Naive thymus-derived CD8-positive, alpha-beta T cell (primary cell): Measurements from ENCODE around the gene PHKG2. TPM values are rescaled to one million over a fixed set of nuclear protein-coding genes. Genes with fewer than 3 reads are reported as not detected.

ENCODE experiments used
- ATAC-seq, 2 donors: fragments of 150-1000 bp; cut with Tn5 transposase in 1 of 2; sonication (Bioruptor Pico), chemical (Tn5 transposase) in 1 of 2; 1 replicate in 1 of 2; 2 replicates in 1 of 2; pipeline ENCODE4 v1.10.0; 2021; ENCODE audit warnings: mild to moderate bottlenecking in 2 of 2, moderate library complexity in 2 of 2
- POLR2A ChIA-PET: fragments of 350-600 bp; sonication (Branson Sonifier 250); formaldehyde crosslinking; loops from one replicate; lab custom pipeline; 2021; ENCODE audit warnings: antibody characterized with exemption; lab: Charles Lee
- DNase-seq, 10 donors: peaks; one replicate each; pipeline versions ENCODE4 v3.0.0 to v3.0.0-alpha.2; 2020 to 2022
- H3K27ac Mint-ChIP-seq, 10 donors: one replicate each; pipeline ENCODE4 v1.8.0; 2020 to 2022; ENCODE audit warnings: mild to moderate bottlenecking in 10 of 10, mixed read lengths in 10 of 10, moderate library complexity in 4 of 10, inconsistent platforms in 1 of 10
- H3K27me3 Mint-ChIP-seq, 5 donors: one replicate each; pipeline ENCODE4 v1.8.0; 2021 to 2022; ENCODE audit warnings: mixed read lengths in 5 of 5
- H3K36me3 Mint-ChIP-seq, 3 donors: one replicate each; pipeline ENCODE4 v1.8.0; 2020 to 2022; ENCODE audit warnings: mixed read lengths in 3 of 3, mild to moderate bottlenecking in 2 of 3, inconsistent platforms in 1 of 3
- H3K4me1 Mint-ChIP-seq, 4 donors: one replicate each; pipeline ENCODE4 v1.8.0; 2021 to 2022; ENCODE audit warnings: mixed read lengths in 4 of 4
- H3K4me3 Mint-ChIP-seq, 10 donors: one replicate each; pipeline ENCODE4 v1.8.0; 2020 to 2022; ENCODE audit warnings: mild to moderate bottlenecking in 10 of 10, mixed read lengths in 10 of 10, moderate library complexity in 6 of 10, inconsistent platforms in 1 of 10
- H3K9me3 Mint-ChIP-seq, 9 donors: one replicate each; pipeline ENCODE4 v1.8.0; 2020 to 2022; ENCODE audit warnings: mixed read lengths in 9 of 9, mild to moderate bottlenecking in 3 of 9, inconsistent platforms in 1 of 9, moderate library complexity in 1 of 9
- polyA plus RNA-seq, 3 donors: library from polyadenylated mRNA; unstranded; fragments of 300-500 nt; fragmentation: Illumina TruSeq; gene quantifications; one replicate each; pipeline ENCODE4 v1.2.3, GENCODE V29; 2021
- total RNA-seq, 8 experiments: library from RNA in 2 of 8; stranded (reverse) in 2 of 8; gene quantifications; one replicate each; pipeline ENCODE4 v1.2.3 and lab custom pipeline; 2021 to 2026

Gene PHKG2
- total and polyA plus RNA-seq, 5 experiments from 2014 or later = 39.7 to 53.7 (median 43.1) TPM

GRCh38 chr16:30715750-30716445 lies 32.3 kb upstream of the PHKG2 start:
- peak overlapping the region; percentile 5 to 82 (median 67) for H3K4me3 Mint-ChIP-seq
- POLR2A ChIA-PET = no interaction called here
- H3K27ac Mint-ChIP-seq = peak overlapping the region; percentile 83 to 99 (median 93)
- H3K27me3 Mint-ChIP-seq = no peaks in the 10 kb centered on the region
- DNase-seq (peak in 9 of 10 donors; percentile 9 to 71 (median 35)), ATAC-seq (peak; percentile 93 to 98)
- H3K36me3 Mint-ChIP-seq = peaks cover 28 to 94% (median 49%) of the 10 kb centered on the region in 3 donors
- peaks cover 29 to 39% (median 34%) of the 10 kb centered on the region in 4 donors for H3K4me1 Mint-ChIP-seq
- H3K9me3 Mint-ChIP-seq = no peaks in the 10 kb centered on the region

- no peaks in the 10 kb centered on the region for H3K27me3 Mint-ChIP-seq
- peak overlapping the region in 3 of 10 donors; percentile 28 to 84 (median 54) for H3K27ac Mint-ChIP-seq
- H3K4me3 Mint-ChIP-seq = no peak overlapping the region
- no peaks in the 10 kb centered on the region for H3K9me3 Mint-ChIP-seq
- DNase-seq (no peak), ATAC-seq (no peak)
- peaks cover 11 to 97% (median 44%) of the 10 kb centered on the region in 3 donors for H3K36me3 Mint-ChIP-seq
- POLR2A ChIA-PET = interaction anchor here (1.4 kb wide), 1 partner anchor 10 kb away, joined by 3 read pairs; no protein-coding TSS in a partner anchor
- H3K4me1 Mint-ChIP-seq = peaks cover 30 to 52% (median 35%) of the 10 kb centered on the region in 4 donors
Observed at GRCh38 chr16:30720086-30720485, 28.1 kb upstream of the PHKG2 start.

- Mint-ChIP-seq H3K9me3 (no peaks in the 10 kb centered on the region), H3K4me1 (peaks cover 26 to 46% (median 34%) of the 10 kb centered on the region in 4 donors), H3K36me3 (peaks cover 7 to 96% (median 38%) of the 10 kb centered on the region in 3 donors), H3K27me3 (no peaks in the 10 kb centered on the region), H3K27ac (peak overlapping the region in 1 of 10 donors; percentile 82), H3K4me3 (no peak overlapping the region)
- no peak for ATAC-seq
- DNase-seq = no peak
- POLR2A ChIA-PET = interaction anchor here (1.4 kb wide), 1 partner anchor 9 kb away, joined by 3 read pairs; no protein-coding TSS in a partner anchor
Observed at GRCh38 chr16:30720694-30721093, 27.5 kb upstream of the PHKG2 start.

- Mint-ChIP-seq H3K27me3 (no peaks in the 10 kb centered on the region), H3K4me1 (peaks cover 25 to 42% (median 31%) of the 10 kb centered on the region in 4 donors), H3K27ac (peak overlapping the region in 5 of 10 donors; percentile 6 to 81 (median 44)), H3K4me3 (no peak overlapping the region), H3K36me3 (peaks cover 3 to 96% (median 34%) of the 10 kb centered on the region in 3 donors), H3K9me3 (no peaks in the 10 kb centered on the region)
- POLR2A ChIA-PET = interaction anchor here (1.0 kb wide), 1 partner anchor 181 kb away, joined by 3 read pairs; no protein-coding TSS in a partner anchor
- ATAC-seq = no peak
- DNase-seq = no peak
Observed at GRCh38 chr16:30721167-30721566, 27.1 kb upstream of the PHKG2 start.

GRCh38 chr16:30721606-30722005 lies 26.6 kb upstream of the PHKG2 start:
- H3K4me3 Mint-ChIP-seq = no peak overlapping the region
- POLR2A ChIA-PET = interaction anchor here (1.0 kb wide), 1 partner anchor 181 kb away, joined by 3 read pairs; no protein-coding TSS in a partner anchor
- no peaks in the 10 kb centered on the region for H3K9me3 Mint-ChIP-seq
- DNase-seq = no peak
- H3K27me3 Mint-ChIP-seq = no peaks in the 10 kb centered on the region
- H3K36me3 Mint-ChIP-seq = peaks cover 0 to 93% (median 31%) of the 10 kb centered on the region in 3 donors
- peaks cover 21 to 37% (median 28%) of the 10 kb centered on the region in 4 donors for H3K4me1 Mint-ChIP-seq
- peak overlapping the region in 8 of 10 donors; percentile 6 to 90 (median 48) for H3K27ac Mint-ChIP-seq
- ATAC-seq = no peak

GRCh38 chr16:30722443-30722842 lies 25.8 kb upstream of the PHKG2 start:
- Mint-ChIP-seq H3K27ac (peak overlapping the region in 8 of 10 donors; percentile 10 to 81 (median 46)), H3K9me3 (no peaks in the 10 kb centered on the region)

GRCh38 chr16:30722916-30723315 lies 25.3 kb upstream of the PHKG2 start:
- Mint-ChIP-seq H3K27me3 (no peaks in the 10 kb centered on the region), H3K27ac (peak overlapping the region in 3 of 10 donors; percentile 19 to 69 (median 46)), H3K4me3 (no peak overlapping the region), H3K36me3 (peaks cover 0 to 88% (median 25%) of the 10 kb centered on the region in 3 donors), H3K4me1 (peaks cover 14 to 32% (median 24%) of the 10 kb centered on the region in 4 donors), H3K9me3 (no peaks in the 10 kb centered on the region)
- DNase-seq (no peak), ATAC-seq (no peak)
- POLR2A ChIA-PET = interaction anchor here (1.6 kb wide), 1 partner anchor 25 kb away, joined by 6 read pairs; the partner anchor contains the start of gene PHKG2

More at GRCh38 chr16:30722443-30722842, 25.8 kb upstream of the PHKG2 start:
- H3K4me3 Mint-ChIP-seq = no peak overlapping the region
- H3K27me3 Mint-ChIP-seq = no peaks in the 10 kb centered on the region
- peaks cover 14 to 30% (median 23%) of the 10 kb centered on the region in 4 donors for H3K4me1 Mint-ChIP-seq
- H3K36me3 Mint-ChIP-seq = peaks cover 0 to 91% (median 25%) of the 10 kb centered on the region in 3 donors
- POLR2A ChIA-PET = no interaction called here
- ATAC-seq (peak in 1 of 2 donors; percentile 25), DNase-seq (no peak)

GRCh38 chr16:30723725-30724355 lies 24.4 kb upstream of the PHKG2 start:
- POLR2A ChIA-PET = interaction anchor here (0.6 to 1.6 kb wide), 4 partner anchors 24 to 208 kb away, joined by 4 to 6 read pairs (median 5); partner anchors contain the start of genes FBRS and PHKG2
- Mint-ChIP-seq H3K4me3 (peak overlapping the region in 1 of 10 donors; percentile 5), H3K9me3 (no peaks in the 10 kb centered on the region), H3K4me1 (peaks cover 14 to 36% (median 24%) of the 10 kb centered on the region in 4 donors), H3K27me3 (no peaks in the 10 kb centered on the region), H3K36me3 (peaks cover 0 to 85% (median 25%) of the 10 kb centered on the region in 3 donors), H3K27ac (peak overlapping the region in 9 of 10 donors; percentile 44 to 90 (median 73))
- no peak for ATAC-seq
- no peak for DNase-seq

GRCh38 chr16:30724641-30725417 lies 23.4 kb upstream of the PHKG2 start:
- Mint-ChIP-seq H3K36me3 (peaks cover 5 to 86% (median 30%) of the 10 kb centered on the region in 3 donors), H3K27me3 (no peaks in the 10 kb centered on the region), H3K9me3 (no peaks in the 10 kb centered on the region), H3K4me3 (no peak overlapping the region), H3K4me1 (peaks cover 13 to 36% (median 25%) of the 10 kb centered on the region in 4 donors), H3K27ac (peak overlapping the region in 6 of 10 donors; percentile 28 to 76 (median 56))
- POLR2A ChIA-PET = interaction anchor here (0.6 to 1.6 kb wide), 3 partner anchors 23 to 66 kb away, joined by 5 to 6 read pairs (median 5); partner anchors contain the start of genes FBRS and PHKG2
- DNase-seq (no peak), ATAC-seq (no peak)

- Mint-ChIP-seq H3K27ac (peak overlapping the region in 5 of 10 donors; percentile 8 to 65 (median 48)), H3K27me3 (no peaks in the 10 kb centered on the region), H3K4me3 (no peak overlapping the region), H3K9me3 (no peaks in the 10 kb centered on the region), H3K36me3 (peaks cover 5 to 86% (median 31%) of the 10 kb centered on the region in 3 donors), H3K4me1 (peaks cover 11 to 36% (median 20%) of the 10 kb centered on the region in 4 donors)
- ATAC-seq = no peak
- no peak for DNase-seq
- POLR2A ChIA-PET = interaction anchor here (1.6 kb wide), 1 partner anchor 67 kb away, joined by 5 read pairs; the partner anchor contains the start of gene FBRS
Observed at GRCh38 chr16:30725418-30725792, 22.8 kb upstream of the PHKG2 start.

GRCh38 chr16:30728321-30728720 lies 19.9 kb upstream of the PHKG2 start:
- POLR2A ChIA-PET = interaction anchor here (0.6 to 0.9 kb wide), 2 partner anchors 22 to 349 kb away, joined by 3 read pairs; no protein-coding TSS in a partner anchor
- ATAC-seq = no peak
- H3K36me3 Mint-ChIP-seq = peaks cover 5 to 83% (median 16%) of the 10 kb centered on the region in 3 donors
- no peaks in the 10 kb centered on the region for H3K9me3 Mint-ChIP-seq
- H3K4me1 Mint-ChIP-seq = peaks cover 10 to 12% (median 10%) of the 10 kb centered on the region in 4 donors
- peak overlapping the region in 2 of 10 donors; percentile 63 to 76 for H3K27ac Mint-ChIP-seq
- no peak overlapping the region for H3K4me3 Mint-ChIP-seq
- H3K27me3 Mint-ChIP-seq = no peaks in the 10 kb centered on the region
- DNase-seq = no peak
